A673 (cell line): ENCODE data around the gene LAPTM4A.

Experiments
- CTCF ChIP-seq: fragments of 300-800, 200-600 bp; sonication (generic); conservative IDR thresholded peaks from 2 replicates; pipeline ENCODE4 v1.5.1; 2017; ENCODE audit warnings: low read depth, mild to moderate bottlenecking, antibody characterized with exemption, low read length, moderate library complexity, mixed read lengths
- EZH2 ChIP-seq: fragments of 200-600 bp; sonication (generic); IDR thresholded peaks from 2 replicates; pipeline ENCODE4 v1.6.1; 2017; ENCODE audit warnings: borderline replicate concordance, low read depth, mild to moderate bottlenecking, mixed read lengths, antibody characterized with exemption, low read length; ENCODE audit not compliant: poor library complexity, severe bottlenecking

- TF ChIP-seq CTCF (no peak), EZH2 (no peak)
Observed at GRCh38 chr2:20074901-20075300, 23.5 kb upstream of the LAPTM4A start.
